Liver (tissue), 3 donors: ENCODE data around the gene UBE2R2.
"Not testable (repeated sequence)": the region's sequence is repeated elsewhere in the genome, so short reads cannot be mapped to it uniquely, and the experiment has no call there.

ENCODE experiments used
- CTCF ChIP-seq: fragments of 150-350 bp; IDR thresholded peaks from 2 replicates; pipeline ENCODE4 v1.5.1; 2017; ENCODE audit warnings: improper control_type of control experiment, low read depth, low read length; ENCODE audit not compliant: missing input control
- HNF4G ChIP-seq: IDR thresholded peaks from 2 replicates; pipeline ENCODE4 v1.6.1; 2016; ENCODE audit warnings: antibody characterized with exemption
- RXRA ChIP-seq, 2 donors: IDR thresholded peaks; 2 replicates each; pipeline ENCODE4 v1.6.1; 2017 to 2018; ENCODE audit warnings: antibody characterized with exemption in 2 of 2, mild to moderate bottlenecking in 1 of 2
- donor health status: healthy.
- donor health status: healthy.

- not testable (repeated sequence) for TF ChIP-seq CTCF; RXRA (IDR thresholded peaks at IDR 0.05); HNF4G
Observed at GRCh38 chr9:33869243-33869642, 52.3 kb downstream of the UBE2R2 start.
